GM21423 (cell line): ENCODE results near the gene RFNG.

Experiments
- ATAC-seq: cut with Tn5 transposase; IDR thresholded peaks from one replicate; pipeline ENCODE4 v1.9.1; 2021; ENCODE audit warnings: mild to moderate bottlenecking, moderate library complexity; ENCODE audit not compliant: unreplicated experiment

The RFNG gene

GRCh38 chr17:82078433-82078832 is 26.8 kb upstream of the RFNG start:
- ATAC-seq, result no peak

GRCh38 chr17:82077617-82078358 is 26.2 kb upstream of the RFNG start:
- no peak for ATAC-seq

GRCh38 chr17:82076785-82077591 is 25.4 kb upstream of the RFNG start:
- ATAC-seq, result no peak

DNA sequence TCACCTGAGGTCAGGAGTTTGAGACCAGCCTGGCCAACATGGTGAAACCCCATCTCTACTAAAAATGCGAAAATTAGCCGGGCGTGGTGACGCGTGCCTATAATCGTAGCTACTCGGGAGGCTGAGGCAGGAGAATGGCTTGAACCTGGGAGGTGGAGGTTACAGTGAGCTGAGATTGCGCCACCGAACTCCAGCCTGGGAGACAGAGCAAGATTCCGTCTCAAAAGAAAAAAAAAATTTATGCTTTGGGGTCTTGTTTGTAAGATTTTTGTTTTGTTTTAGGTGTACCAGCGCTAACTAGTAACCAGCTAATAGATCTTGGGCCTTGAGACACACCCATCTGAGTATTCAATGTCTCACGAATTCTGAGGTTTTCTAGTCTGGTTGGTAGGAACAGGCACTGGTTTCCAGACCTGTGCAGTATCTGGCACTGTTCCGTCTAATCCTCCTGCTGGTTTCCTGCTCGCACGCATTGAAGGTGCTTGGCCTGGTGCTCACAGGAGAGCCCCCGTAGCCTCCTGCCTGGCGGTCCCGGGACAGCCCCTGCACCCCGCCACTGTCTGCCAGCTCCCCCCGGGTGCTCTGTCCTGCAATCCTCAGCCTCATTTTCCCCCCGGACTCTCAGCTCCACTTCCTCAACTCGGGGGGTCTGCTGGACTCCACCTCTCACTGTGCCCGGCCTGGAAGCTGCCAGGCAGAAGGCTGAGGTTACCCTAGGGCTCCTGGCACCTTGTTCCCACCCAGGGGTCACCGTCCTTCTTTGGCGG is 24.6 kb upstream of the RFNG start:
- no peak for ATAC-seq

GRCh38 chr17:82073446-82073845 is 21.8 kb upstream of the RFNG start:
- ATAC-seq, result no peak

DNA sequence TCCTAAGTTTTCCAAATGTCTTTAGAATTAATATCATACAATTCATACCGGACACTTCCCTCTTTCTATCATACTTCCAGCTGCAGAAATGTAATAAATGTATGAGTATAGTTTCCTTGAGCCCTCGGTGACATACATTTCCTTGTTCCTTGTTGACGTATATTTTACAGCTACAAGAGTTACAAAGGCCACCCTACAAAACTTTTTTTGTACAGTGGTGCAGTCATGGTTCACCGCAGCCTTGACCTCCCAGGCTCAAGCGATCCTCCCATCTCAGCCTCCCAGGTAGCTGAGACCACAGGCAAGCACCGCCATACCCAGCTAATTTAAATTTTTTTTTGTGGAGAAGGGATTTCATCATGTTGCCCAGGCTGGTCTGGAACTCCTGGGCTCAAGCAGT is 21.2 kb upstream of the RFNG start:
- ATAC-seq, result no peak

DNA sequence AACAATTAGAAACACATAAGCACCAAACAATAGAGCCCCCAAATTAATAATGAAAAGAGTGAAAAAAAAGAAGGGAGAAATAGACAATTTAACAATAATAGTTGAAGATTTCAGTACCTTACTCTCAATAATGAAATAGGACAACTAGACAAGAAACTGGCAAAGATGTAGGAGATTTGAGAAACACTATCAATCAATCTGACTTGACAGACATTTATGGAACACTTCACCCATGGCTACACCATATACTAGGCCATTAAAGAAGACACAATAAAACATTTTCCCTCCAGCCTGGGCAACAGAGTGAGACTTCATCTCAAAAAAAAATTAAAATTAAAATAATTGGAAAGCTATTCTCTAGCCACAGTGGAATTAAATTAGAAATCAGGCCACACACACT is 19.0 kb upstream of the RFNG start:
- ATAC-seq, result no peak

DNA sequence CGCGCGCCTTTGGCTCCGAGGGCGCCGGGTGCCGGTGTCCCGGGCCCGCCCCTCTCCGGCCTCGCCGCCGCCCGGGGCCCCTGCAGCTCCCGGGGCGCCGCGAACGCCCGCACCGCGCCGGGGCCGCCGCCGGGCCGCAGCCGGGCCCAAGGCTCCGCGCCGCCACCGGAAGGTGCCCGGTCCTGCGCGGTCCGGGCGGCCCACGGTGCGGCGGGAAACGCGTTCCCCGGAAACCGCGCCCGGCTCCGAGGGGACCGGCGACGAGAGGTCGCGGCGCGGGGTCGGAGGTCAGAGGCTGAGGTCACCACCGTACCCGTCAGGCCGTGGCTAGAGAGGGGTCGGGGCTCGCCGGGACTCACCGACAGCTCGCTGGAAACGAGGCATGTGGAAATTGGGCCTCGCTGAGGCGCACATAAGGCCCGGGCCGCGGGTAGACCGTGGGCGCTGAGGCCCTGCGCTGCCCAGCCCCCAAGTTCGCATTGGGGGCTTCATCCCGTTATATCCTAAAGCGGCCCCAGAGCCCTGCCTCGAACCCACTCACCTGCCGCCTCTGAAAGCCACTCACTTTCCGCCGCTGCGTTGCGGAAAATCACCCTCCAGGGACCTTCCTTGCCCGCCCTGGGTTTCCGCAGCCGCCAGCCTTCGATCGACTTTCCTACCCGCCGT is 14.2 kb upstream of the RFNG start, which contains the start of gene DUS1L:
DUS1L (minus strand) TSS at position 167 of the 666 bp plus-strand sequence. CDS start 745 bp downstream, outside the sequence.
- ATAC-seq, result peak; percentile 67

- no peak for ATAC-seq
These were observed 13.6 kb upstream of the RFNG start for GRCh38 chr17:82065193-82065637.

GRCh38 chr17:82064433-82065192 is 13.0 kb upstream of the RFNG start:
- no peak for ATAC-seq

- no peak for ATAC-seq
These were observed 12.1 kb upstream of the RFNG start for GRCh38 chr17:82063424-82064415.

DNA sequence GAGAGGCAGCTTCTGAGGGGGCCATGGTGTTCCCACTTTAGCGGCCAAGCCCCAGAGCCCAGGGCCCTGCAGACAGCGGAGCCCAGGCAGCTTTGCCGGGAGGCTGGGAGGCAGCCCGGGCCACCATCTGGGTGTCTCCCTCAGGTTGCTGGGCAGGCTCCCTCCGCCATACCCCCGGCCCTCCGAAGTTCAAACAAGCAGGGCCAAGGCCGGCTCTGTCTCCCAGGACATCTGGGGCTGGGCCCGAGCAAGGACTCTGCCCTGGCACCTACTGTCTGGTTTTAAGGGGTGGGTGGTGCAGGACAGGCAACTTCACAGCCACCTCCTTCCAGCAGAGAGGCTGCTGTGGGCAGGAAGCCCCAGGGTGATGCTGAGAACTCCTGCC is 11.4 kb upstream of the RFNG start:
- no peak for ATAC-seq

DNA sequence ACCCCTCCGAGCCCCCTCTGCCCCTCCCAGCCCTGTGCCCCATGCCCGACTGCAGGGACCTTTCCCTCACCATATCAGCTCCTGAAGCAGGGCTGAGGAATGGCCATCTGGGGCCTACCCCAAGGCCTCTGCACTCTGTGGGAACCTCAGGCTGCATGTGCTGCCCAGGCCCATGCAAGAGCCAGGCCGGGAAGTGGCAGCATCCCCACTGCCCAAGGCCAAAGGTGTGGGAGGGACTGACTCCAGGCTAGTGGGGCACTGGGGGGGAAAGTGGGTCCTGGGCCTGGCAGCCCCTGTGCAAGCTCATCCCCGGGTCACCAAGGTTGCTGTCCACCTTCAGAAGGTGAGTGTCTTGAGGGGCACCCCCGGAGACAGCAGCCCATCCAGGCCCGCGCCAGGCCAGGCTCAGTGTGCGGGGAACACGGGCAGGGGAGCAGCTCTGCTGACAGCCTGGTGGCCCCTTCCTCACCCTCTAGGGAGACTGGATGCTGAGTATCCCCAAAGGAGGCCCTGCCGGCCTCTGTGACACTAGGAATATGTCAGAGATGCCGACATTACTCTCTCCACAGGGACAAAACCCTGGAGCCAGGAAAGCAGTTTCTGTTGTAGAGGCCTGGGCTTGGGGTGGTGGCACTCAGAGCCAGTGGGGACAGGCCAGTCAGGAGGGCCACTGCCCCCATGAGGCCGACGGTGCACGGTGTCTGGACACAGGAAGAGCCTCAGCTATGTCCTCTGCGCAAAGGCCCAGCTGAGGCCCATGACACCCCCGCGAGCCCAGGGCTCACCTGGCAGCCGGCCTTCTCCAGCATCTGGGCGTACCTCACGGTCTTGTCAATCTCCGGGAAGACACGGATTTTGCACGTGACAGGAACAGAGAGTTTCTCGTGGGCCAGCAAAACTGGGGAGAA is 10.7 kb upstream of the RFNG start:
- no peak for ATAC-seq

DNA sequence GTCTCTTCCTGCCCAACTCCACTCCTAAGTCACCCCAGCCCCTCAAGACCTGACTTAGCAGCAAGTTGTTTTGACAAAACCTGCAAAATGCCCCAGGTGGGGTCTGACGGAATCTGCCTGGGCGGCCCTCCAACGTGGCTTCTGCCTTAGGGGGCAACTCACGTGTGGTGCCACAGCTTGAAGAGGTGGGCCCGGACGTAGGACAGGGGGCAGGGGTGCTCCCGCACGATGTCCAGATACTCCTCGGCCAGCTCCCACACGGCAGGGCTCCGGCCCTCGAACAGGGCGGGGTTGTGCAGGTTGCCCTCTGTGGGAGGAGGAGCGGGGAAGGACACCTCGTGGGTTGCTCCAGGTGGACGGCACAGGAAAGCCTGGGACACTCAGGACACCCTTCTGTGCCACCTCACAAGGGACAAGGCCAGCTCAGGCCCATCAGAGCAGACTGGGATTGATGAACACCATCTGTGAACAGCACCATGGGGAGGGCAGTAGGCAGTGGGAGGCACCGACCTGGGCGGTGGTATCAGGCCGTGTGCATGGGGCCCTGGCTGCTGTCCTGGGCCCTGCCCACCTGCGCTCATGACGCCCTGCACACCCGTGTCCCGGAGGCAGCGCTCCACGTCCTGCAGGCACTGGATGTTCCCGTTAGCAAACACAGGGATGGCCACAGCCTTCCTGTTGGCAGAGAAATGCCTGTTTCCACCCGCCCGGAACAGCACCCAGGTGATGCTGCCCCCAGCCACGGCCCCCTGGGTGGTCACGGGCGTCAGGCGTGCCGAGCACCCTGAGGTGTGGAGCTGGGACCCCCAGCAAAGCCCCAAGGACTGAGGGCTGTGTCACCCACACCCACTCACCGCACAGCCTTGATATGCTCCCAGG is 9.7 kb upstream of the RFNG start:
- no peak for ATAC-seq

DNA sequence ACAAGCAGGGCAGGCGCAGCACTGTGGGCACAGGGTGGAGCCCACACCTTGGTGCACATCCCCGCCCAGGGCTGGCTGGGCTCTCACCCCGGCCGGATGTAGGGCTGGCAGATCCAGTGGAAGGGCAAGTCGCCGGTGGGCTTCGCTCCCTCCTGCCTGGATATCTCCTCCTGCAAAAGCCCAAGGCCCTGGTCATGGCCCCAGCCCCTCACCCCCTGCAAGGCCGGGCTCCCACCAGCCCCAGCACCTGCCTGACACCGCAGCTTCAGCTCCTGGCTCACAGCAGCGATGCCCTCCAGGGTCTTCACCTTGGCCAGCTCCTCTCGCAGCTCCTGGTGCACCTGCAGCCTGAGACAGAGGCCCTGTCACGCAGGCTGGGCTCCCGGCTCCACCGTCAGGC is 9.0 kb upstream of the RFNG start:
- no peak for ATAC-seq

- ATAC-seq, result no peak
These were observed 8.4 kb upstream of the RFNG start for GRCh38 chr17:82060001-82060380.
